GM13976 (cell line): ENCODE measurements around the gene KRT36.

Experiments used
- DNase-seq: peaks from one replicate; pipeline ENCODE4 v3.0.0; 2012; ENCODE audit warnings: low spot score
- in situ Hi-C: fragments of 300-500 bp; cut with MboI; formaldehyde crosslinking; loops from one replicate; pipeline ENCODE4 v1.12.0; 2022; ENCODE audit warnings: low sequenced_read_pairs, mixed read lengths, inconsistent platforms; ENCODE audit not compliant: unreplicated experiment
- TF ChIP-seq, protein P1 (sequence below): IDR thresholded peaks from 2 replicates; pipeline ENCODE4 v1.5.1; 2012; ENCODE audit warnings: borderline replicate concordance, mild to moderate bottlenecking; ENCODE audit not compliant: insufficient read depth; ENCODE audit errors: extremely low read depth, missing control alignments, control extremely low read depth

Gene KRT36

DNA sequence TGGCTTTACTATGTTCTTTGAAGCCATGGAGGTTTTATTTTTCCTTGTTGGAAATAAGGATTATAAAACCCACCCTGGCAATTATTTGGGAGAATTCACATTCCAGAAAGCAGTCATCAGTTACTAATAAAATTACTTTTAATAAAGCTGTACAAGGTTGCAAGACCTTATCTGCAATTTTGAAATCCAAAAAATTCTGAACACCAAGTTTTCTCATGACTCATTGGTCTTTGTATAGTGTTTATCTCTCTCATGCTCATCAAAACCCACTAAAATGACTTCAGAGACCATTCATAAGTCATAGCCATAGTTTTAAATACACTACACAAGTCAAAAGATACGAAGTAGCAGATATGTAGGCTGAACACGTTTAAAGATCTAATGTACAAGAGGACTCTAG is 42.9 kb downstream of the KRT36 start:
- in situ Hi-C loops = no loop called here
- DNase-seq = no peak
- TF ChIP-seq, protein P1, sequence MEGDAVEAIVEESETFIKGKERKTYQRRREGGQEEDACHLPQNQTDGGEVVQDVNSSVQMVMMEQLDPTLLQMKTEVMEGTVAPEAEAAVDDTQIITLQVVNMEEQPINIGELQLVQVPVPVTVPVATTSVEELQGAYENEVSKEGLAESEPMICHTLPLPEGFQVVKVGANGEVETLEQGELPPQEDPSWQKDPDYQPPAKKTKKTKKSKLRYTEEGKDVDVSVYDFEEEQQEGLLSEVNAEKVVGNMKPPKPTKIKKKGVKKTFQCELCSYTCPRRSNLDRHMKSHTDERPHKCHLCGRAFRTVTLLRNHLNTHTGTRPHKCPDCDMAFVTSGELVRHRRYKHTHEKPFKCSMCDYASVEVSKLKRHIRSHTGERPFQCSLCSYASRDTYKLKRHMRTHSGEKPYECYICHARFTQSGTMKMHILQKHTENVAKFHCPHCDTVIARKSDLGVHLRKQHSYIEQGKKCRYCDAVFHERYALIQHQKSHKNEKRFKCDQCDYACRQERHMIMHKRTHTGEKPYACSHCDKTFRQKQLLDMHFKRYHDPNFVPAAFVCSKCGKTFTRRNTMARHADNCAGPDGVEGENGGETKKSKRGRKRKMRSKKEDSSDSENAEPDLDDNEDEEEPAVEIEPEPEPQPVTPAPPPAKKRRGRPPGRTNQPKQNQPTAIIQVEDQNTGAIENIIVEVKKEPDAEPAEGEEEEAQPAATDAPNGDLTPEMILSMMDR = no peak

- DNase-seq = no peak
- TF ChIP-seq, protein P1 = no peak
- in situ Hi-C loops = no loop called here
Observed at GRCh38 chr17:41444640-41445039, 45.1 kb downstream of the KRT36 start.

GRCh38 chr17:41444186-41444585 is 45.5 kb downstream of the KRT36 start:
- TF ChIP-seq, protein P1 = no peak
- in situ Hi-C loops = no loop called here
- no peak for DNase-seq

DNA sequence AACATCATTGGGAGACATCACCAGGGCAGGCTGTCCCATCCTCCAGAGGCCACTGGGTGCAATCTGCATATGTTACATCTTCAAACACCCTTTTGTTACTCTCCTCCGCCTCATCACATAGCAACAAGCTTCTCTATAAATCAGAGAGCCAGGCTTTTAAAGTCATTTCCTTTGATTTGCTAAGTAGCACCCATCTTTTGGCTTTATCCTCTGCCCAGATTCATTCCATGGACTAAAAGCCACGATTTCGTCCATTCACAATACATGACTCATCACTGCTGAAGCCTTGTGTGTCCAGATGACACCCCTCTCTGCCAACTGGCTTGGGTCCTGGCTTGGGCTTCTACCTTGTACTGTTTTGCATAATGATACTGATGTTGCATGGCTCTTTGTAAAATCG is 47.0 kb downstream of the KRT36 start:
- in situ Hi-C loops = no loop called here
- DNase-seq = no peak
- TF ChIP-seq, protein P1 = no peak

- no peak for DNase-seq
- in situ Hi-C loops = no loop called here
- TF ChIP-seq, protein P1 = no peak
Observed at GRCh38 chr17:41440531-41441033, 49.1 kb downstream of the KRT36 start, which contains the start of gene KRT38. TSS of gene KRT38 (minus strand) at chr17:41440983. CDS start at chr17:41440921, 62 bp downstream.

DNA sequence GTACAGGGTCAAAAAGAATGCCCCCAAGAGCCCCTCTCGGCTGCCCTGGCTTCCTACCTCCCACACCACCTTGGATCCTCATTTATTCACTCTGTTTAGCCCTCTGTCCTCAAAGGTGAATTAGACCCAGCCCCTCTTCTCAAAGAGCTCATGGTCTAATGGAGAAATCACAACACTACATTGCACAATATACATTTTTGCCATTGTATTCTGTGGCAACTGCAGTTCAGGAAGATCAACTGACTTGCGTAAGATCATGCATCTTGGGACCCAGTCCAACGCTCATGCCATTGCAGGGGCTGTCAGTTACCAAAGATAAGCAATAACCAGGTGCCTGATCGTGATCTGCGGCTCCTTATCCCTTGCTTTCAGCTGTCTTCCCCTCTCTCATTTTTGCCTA is 50.3 kb downstream of the KRT36 start:
- DNase-seq = no peak
- in situ Hi-C loops = no loop called here
- TF ChIP-seq, protein P1 = no peak
